ENCODE results near the gene CNTF.

Gene CNTF

DNA sequence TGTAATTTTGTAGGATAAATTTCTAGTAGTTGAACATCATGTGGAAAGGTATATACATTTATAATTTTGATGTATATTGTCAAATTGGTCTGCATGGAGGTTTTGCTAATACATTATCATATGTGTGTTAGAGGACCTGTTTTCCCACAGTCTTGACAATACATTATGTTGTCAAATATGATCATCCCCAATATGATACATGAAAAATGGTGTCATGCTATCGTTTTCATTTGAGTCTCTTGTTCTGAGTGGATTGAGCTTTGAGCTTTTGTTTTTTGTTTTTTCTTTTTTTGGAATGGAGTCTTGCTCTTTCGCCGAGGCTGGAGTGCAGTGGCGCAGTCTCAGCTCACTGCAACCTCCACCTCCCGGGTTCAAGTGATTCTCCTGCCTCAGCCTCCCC, 14.1 kb upstream of the CNTF start:
- no peak for DNase-seq

DNA sequence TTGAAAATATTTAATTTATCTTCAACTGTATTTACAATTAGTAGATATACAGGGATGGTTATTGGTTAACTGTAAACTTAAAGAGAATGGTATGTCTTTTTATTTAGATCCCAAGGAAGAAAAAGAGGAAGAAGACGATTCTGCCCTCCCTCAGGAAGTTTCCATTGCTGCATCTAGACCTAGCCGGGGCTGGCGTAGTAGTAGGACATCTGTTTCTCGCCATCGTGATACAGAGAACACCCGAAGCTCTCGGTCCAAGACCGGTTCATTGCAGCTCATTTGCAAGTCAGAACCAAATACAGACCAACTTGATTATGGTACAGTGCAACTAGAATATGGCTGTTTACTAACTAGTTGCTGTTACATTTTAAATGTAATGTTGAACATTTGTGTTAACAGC, 12.7 kb upstream of the CNTF start:
- no peak for DNase-seq

DNA sequence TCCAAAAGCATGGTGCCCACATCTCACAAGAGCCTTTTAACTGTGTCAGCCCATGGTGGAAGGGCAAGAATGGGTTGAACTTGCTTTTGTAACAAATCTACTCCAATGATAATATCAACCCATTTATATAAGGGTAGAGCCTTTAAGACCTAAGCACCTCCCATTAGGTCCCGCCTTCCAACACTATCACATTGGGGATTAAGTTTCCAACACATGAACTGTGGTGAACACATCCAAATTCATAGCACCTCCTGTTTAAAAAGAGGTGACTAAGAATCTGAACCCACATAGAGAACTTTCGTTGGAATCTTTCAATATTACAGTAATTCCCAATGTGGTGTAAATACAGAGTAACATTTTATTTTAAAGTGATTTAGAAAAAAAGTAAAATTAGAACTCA, 9.2 kb upstream of the CNTF start:
- no peak for DNase-seq

DNA sequence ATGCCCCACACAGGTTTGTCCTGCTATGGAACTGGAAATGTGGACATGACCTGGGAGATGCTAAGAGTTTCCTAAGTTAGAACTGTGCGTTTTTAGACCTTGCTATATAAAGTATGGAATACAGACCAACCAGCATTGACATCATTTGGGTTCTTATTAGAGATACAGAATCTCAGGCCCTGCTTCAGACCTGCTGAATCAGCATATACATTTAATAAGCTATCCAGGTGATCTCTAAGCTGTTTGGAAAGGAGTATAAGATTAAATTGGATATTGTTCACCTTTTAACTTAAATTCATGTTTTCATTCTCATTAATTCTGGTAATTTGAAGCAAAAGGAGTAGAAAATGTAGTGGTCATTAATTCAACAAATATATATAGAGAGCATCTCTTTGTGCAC, 6.9 kb upstream of the CNTF start:
- DNase-seq = no peak

DNA sequence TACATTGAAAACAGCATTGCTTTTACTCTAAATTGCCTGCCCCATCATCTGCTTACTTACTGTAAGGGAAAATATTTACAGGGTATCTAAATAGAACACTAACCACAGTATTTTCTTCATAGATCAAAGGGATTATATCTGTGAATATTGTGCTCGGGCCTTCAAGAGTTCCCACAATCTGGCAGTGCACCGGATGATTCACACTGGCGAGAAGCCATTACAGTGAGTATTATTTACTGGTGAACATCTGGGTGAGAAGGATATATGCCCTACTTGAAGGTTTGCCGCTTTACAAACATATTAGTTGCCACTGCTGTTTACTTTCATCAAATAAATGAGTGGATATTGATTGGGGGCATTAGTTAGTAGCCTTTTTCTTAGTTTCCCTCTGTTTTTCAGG, 5.9 kb upstream of the CNTF start:
- no peak for DNase-seq

DNA sequence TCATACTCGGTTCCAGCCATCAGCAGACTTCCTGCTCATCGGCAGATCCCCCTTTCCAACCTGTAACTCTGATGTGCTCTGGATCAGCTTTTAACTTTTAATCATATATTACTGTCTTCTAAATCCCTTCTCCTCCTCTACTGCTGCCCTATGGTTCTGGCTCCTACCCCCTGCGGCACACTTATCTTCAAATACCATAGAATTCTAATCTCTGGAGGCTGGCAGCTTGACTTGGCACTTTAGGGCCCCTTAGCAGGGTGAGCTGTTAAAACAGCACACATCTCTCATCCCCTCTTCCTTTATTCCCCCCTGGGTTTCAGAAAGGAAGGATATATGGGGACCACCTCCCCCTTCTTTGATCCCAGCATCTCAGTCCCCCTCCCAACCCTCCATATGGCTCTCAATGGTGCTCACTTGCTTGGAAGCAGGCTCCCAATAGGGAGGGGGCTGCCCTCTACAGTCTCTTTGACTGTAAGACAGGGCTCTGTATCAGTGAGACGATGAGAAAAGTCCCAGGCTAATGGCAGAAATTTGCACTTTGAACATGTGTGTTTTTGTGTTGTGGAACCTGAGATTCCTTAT, 4.4 kb upstream of the CNTF start:
- DNase-seq = no peak

DNA sequence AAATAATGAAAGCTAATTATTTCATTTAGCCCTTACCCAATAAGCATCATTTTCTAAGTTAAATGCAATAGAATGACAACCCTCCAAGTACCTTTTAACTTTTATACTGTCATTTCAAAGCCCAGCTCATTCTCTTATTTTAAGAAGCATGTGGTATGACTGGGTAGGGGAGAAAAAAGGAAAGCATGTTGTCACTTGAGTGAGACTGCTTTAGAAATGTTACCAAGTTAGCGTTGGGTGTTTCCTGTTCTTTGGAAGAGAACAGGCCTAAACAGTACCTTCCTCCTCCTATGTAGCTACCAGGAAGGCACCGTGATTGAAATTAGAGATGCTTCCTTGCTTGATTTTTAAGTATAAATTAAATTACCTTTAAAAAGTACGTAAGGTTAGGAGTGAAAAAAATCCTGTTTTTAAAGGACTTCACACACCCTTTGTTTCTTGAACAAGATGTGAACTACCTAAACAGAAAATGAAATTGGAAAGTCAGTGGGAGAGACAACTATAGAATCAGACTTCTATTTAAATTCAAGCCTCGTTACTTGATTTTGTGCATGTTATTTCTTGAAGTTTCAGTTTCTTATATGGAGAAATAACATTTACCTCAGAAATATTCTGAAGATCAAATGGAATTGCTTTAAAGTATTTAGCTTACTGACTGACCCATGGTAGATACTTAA, 741 bp upstream of the CNTF start:
- DNase-seq = no peak

DNA sequence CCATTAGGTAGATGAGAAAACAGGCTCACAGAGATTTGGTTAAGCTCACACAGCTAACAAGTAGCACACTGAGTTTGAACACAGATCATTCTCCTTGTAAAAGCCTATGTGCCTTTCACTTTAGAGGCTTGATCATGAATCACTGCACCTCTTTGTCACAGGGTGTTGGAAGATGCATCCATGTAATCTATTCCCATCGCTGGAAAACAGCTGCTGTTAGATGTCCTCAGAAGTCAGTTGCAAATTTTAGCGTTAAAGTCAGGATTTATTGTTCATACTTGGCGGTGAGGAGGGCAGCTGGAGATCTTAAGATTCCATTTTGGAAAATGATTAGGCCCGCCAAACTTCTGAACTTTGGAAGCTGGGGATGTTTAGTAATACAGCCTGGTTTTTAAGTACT, 2.6 kb downstream of the CNTF start:
- no peak for DNase-seq

DNA sequence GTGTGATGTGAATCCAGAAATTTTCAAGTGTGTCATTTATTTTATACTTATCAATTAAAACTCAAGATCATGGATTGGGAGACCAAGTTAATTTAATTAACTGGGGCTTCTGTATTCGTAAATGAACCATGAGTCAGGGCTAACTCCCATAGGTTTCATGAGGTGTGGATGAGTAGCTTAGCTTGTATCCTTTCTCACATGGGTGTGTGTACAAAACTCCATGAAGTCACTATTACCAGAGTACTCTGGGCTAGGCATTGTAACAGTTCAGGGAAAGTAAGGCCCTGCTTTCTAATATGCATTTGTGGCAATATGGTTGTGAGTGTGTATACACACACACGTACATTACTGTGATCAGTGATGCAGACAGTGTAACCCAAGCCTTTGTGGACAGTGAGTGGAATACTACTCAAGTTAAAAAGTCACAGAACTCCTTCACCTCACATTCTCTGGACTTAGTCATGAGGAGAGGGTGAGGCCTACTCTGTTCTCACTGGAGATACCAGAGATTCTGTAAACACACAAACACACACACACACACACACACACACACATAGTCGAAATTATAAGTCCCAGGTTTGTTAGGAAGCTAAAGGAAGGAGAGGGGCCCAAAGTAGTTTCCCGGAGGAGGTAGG, 3.5 kb downstream of the CNTF start:
- no peak for DNase-seq

DNA sequence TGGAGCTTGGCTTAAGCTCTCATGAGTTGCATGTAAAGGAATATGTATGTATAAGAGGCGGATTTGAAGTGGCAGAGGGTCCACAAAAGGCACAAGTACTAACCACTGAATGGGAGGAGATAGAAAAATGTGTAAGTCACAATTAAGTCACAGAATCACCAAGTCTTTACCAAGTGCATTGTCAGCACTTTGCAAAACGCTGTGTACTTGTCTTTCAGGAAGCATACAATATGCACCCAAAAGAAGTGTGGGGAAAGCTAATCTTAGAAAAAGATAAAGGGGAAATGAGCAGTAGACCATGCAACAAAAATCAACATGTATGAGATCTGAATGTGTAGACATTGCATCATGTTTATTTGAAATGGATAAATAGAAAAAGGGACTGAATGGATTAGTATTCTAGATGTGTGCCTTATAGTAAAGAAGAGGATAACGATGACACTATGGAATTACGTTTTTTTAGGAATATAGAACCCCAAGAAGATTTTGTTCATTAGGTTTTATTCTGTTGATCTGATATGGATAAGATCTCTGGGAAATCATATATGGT, 4.5 kb downstream of the CNTF start:
- DNase-seq = no peak

DNA sequence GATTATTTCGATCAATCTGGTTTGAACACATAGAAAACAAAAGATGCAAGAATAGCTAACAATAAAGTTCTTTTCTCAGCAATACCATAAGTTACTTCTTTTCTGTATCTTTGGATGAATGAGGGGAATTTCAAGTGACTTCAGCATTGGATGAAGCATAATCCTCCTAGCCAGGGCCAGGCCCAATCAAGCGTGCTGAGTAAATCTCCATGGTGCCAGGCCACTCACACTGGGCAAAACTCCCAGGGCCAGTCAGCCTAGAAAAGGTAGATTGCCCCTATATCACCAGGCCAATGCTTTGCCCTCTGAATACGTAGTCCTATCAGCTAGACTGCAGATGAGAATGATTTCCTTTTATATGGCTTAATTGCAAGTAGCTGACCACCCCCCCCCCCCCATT, 6.0 kb downstream of the CNTF start:
- no peak for DNase-seq

DNA sequence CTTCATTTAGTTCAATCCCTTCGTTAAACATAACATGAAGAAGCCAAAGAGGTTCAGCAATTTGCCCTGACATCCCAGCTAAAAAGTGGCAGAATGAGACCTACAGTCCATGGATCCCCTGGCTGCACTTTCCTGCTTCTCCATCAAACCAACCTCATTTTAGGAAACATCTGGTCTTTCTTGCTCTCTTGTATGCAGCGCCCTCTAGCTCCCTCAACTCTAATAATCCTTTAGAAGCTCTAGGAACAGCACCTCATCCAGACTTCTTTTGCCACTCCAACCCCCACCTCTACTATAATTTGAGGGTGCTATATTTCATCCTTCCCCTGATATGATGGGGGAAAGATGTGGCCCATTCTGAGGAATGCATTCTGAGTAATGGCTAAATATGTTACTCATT, 7.4 kb downstream of the CNTF start:
- DNase-seq = no peak

DNA sequence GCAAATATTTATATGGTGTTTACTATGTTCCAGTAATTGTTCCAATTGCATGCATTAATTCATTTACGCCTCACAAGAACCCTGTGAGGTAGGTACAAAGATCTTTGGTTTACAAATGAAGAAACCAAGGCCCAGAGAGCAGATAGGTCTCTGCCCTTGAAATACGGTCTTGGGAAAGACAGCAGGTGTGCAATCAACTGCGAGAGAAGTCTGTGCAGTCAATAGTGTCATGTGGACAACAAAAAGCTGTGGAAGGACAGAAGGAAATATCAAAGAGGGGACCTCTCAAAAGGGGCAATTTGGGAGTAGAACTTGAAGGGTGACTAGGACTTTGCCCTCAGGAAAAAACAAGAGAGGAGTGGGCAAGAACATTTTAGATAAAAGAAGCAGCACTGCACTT, 8.9 kb downstream of the CNTF start:
- DNase-seq = no peak

DNA sequence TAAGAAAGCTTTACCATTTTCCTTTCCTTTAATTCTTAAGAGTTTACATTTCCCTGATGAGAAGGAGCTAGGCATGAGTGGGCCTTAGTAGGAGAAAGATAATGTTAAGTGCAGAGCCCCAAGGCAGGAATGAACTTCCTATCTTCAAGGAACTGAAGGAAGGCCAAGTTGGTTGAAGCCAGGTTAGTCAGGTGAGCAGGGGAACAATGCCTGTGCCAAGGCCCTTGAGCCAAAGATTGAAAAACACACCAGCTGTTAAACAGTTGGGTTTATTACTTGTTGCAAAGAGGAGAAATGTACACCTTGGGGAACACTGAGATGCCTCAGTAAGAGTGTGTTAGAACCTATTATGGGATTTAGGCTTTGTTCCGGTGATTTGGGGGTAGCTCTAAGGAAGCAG, 10.0 kb downstream of the CNTF start:
- DNase-seq = no peak

DNA sequence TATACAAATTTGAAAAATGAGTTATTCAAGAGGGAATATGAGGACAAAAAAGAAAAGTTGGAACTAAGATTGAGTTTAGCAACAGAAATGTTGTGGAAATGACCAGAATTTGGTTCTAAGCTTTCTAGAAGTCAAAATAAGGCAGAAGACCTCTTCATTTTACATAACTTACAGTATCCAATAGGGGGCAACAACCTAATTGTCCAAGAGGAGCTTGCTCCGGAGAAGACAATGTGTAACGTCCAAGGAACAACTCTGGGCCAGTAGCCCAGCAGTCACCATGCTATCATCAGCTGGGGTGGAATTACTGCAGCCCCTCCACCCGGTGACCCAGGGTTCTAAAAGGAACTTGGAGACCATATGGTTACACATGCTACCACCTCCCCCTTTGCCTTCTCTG, 14.1 kb downstream of the CNTF start:
- no peak for DNase-seq

DNA sequence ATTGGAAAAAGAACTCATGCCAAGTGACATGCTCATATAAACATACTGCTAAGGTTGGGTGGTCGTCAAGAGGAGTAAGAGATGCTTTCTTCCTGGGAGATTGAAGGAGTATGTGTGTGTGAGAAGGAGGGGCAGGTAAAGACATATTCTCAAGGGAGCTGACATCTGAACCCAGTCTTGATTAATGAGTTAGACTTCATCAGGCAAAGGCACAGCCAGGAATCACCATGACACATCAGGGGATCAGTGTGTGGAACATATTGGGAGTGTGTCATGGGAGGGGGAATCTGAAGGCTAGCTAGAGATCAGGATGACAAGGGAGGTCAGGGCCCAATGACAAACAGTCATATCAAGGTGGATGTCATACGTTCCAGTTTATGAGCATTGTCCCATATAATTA, 14.9 kb downstream of the CNTF start:
- DNase-seq = peak; percentile 65

DNA sequence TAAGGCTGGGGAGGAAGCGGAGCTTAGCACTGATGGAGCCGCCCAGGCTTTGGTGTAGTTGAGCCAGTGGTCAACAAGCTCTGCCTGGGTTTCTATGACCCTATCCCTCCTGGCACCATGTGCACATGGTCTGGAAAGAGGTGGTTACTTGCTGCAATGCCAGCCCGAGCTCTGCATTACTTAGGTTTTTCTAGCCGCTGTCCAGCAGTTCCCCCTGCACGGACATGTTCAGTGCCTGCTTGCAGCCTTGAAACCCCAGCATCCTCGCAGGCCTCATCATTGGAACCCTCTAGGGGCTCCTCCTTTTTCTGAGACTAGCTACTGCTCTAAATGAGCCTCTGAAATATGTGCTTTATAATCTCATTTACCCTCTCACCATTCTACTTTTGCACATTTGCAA, 16.6 kb downstream of the CNTF start:
- no peak for DNase-seq

DNA sequence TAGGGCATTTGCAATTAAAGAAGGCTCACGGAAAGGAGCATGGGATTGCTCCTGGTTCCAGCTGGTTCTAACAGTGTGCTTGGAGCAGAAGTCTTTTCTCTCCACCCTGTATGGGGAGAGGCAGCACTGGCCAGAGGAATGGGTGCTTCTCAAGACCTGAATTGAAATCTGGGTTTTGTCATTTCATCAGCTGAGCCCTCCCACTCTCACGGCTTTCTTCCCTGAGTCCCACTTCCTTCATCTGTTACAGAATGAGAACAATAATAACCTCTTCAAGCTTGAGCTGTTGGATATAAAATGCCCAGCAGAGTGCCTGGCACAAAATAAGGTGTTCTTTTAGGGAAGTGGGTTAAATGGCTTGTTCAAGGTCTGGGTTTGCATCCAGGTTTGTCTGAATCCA, 17.2 kb downstream of the CNTF start:
- peak; percentile 22 for DNase-seq

DNA sequence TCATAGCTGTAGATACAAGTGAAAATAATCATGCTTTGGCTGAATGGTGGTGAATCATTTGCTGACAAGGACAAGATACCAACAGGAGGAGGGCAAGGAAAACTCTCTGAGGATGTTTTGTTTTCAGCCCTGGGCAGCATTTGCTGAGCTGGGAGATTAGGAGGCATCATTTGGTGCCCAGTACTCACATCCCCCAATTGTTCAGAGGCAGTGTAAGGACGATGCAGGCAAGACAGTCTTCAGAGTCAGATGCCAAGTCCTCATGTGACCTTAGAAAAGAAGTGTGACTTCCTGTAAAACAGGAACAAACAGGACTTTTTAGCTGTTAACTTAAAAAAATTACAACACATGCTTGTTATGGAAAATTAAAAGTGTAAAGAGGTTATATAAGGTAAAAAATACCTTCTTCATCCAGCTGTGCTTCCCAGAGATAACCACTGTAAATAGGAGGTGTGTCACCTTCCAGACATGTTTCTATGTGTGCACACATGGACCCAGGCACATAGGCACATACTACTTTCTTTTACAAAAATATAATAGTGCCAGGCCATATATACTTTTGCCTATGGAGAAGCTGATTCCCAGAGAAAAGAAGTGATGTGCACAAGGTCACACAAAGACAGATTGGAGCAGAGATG, 18.0 kb downstream of the CNTF start:
- no peak for DNase-seq

DNA sequence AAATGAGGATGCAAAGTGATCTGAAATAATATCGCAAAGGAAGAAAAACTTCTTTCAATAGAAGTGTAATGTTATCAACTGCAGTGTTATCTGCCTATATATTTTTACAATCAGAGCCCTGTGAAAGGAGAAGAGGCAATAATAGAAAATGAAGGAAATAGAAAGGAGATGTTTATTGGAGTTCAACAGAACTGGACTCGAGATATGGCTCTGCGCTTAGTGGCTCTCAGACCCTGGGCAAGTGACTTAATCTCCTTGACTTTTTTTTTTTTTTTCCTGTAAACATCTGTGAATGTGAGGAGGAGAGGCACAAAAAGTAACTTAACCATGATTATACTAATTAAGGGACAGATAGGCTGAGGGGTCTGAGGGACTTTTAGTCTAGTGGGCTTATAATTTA, 18.9 kb downstream of the CNTF start:
- no peak for DNase-seq

DNA sequence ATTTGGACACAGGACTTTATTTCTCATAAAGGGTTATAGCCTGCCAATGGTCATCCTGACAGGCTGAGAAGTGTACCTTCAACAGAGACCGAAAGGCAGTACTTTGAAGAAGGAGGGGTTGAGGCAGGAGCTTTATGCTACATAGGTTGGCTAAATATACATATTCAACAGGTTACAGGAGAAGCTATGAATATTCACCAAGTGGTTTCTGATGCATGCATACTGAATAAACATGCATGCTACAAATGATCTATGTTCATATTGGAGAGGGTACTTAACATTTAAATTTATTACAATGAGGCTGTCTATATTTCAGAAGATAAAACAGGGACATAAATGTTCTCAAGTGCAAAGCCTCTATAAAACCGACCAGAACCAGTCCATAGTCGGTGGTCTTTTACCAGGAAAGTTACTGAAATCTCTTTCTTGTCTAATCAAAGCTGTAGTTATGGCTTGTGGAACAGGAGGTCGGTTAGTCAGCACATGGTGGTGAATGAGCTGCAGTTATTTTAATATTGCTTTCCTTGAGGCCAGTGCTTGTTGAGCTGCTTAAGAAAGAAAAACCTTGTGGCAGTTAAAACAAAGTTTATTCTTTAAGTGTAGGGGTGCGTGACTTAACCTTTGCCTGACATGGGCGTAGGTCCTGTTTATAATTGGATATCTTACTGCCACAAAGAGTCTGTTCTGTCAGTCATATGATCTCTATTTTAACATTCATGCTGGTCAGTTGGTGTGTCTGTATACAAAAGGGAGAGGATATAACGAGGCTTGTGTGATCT, 19.5 kb downstream of the CNTF start:
- DNase-seq = no peak

DNA sequence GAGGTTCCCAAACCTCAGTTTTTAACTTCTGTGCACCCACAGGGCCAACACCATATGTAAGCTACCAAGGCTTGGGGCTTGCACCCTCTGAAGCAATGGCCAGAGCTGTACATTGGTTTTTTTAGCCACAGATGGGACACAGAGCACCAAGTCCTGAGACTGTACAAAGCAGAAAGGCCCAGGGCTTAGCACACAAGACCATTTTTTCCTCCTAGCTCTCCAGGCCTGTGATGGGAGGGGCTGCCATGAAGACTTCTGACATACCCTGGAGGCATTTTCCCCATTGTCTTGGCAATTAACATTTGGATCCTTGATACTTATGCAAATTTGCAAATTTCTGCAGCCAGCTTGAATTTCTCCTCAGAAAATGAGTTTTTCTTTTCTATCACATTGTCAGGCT, 23.4 kb downstream of the CNTF start:
- DNase-seq = no peak

DNA sequence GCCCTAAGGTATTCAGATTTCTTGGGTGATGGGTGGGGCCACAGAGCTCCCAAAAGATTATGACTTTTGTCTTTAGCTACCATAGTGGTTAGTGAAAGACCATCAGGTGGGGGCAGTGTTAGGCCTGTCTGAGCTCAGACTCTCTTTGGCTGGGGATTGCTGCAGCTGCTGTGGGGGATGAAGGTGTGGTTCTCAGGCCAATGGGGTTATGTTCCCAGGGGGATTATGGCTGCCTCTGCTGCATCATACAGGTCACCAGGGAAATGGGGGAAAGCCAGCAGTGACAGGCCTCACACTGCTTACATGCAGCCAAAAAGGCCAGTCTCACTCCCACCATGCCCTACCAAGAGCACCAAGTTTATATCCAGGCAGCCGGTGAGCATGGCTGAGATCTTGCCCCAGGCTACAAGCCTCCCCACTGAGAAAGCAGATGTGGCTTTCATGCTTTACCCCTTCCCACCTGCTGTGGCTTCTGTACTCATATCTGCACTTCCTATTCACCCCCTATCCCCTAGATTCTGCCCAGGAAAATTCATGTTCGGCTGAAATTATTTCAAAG, 24.8 kb downstream of the CNTF start:
- DNase-seq = no peak
